HL-60 (cell line): Measurements from ENCODE around the gene ERBB4.

Experiments used
- DNase-seq, 2 experiments: peaks; one replicate each; pipeline ENCODE4 v3.0.0-alpha.2; 2010 to 2020; ENCODE audit warnings: low read depth in 1 of 2, low spot score in 1 of 2
- H3K27ac ChIP-seq: fragments of 250-450 bp; sonication (Bioruptor Pico); replicated peaks from 2 replicates; pipeline ENCODE4 v1.5.1; 2020; ENCODE audit warnings: mild to moderate bottlenecking, moderate library complexity
- H3K27me3 ChIP-seq: fragments of 250-450 bp; sonication (Bioruptor Pico); 2 replicates; pipeline ENCODE4 v1.5.1; 2021; ENCODE audit warnings: mild to moderate bottlenecking, moderate library complexity; ENCODE audit not compliant: insufficient read depth, poor library complexity, severe bottlenecking
- H3K4me3 ChIP-seq: replicated peaks from 2 replicates; pipeline ENCODE4 v1.5.1; 2011; ENCODE audit warnings: mild to moderate bottlenecking, control low read depth, low read length; ENCODE audit not compliant: insufficient read depth
- CTCF ChIP-seq: IDR thresholded peaks from one replicate; pipeline ENCODE4 v1.5.1; 2011; ENCODE audit warnings: low read length, control low read depth, inconsistent platforms; ENCODE audit not compliant: insufficient read depth
- GABPA ChIP-seq: IDR thresholded peaks from 2 replicates; pipeline ENCODE4 v1.6.1; 2012; ENCODE audit warnings: low read depth
- POLR2AphosphoS5 ChIP-seq: IDR thresholded peaks from 2 replicates; pipeline ENCODE4 v1.6.1; 2012; ENCODE audit warnings: low read depth
- SPI1 ChIP-seq: IDR thresholded peaks from 2 replicates; pipeline ENCODE4 v1.6.1; 2012; ENCODE audit warnings: low read depth, mild to moderate bottlenecking, borderline replicate concordance
- TF ChIP-seq, protein P1 (sequence below): IDR thresholded peaks from 2 replicates; pipeline ENCODE4 v1.6.1; 2012; ENCODE audit warnings: low read depth; ENCODE audit not compliant: insufficient replicate concordance

Gene ERBB4

GRCh38 chr2:211963969-211964368 is 574.6 kb downstream of the ERBB4 start:
- Histone ChIP-seq H3K27me3 (no peaks in the 10 kb centered on the region), H3K27ac (no peak overlapping the region), H3K4me3 (no peak overlapping the region)
- TF ChIP-seq GABPA: no peak
- TF ChIP-seq, protein P1, sequence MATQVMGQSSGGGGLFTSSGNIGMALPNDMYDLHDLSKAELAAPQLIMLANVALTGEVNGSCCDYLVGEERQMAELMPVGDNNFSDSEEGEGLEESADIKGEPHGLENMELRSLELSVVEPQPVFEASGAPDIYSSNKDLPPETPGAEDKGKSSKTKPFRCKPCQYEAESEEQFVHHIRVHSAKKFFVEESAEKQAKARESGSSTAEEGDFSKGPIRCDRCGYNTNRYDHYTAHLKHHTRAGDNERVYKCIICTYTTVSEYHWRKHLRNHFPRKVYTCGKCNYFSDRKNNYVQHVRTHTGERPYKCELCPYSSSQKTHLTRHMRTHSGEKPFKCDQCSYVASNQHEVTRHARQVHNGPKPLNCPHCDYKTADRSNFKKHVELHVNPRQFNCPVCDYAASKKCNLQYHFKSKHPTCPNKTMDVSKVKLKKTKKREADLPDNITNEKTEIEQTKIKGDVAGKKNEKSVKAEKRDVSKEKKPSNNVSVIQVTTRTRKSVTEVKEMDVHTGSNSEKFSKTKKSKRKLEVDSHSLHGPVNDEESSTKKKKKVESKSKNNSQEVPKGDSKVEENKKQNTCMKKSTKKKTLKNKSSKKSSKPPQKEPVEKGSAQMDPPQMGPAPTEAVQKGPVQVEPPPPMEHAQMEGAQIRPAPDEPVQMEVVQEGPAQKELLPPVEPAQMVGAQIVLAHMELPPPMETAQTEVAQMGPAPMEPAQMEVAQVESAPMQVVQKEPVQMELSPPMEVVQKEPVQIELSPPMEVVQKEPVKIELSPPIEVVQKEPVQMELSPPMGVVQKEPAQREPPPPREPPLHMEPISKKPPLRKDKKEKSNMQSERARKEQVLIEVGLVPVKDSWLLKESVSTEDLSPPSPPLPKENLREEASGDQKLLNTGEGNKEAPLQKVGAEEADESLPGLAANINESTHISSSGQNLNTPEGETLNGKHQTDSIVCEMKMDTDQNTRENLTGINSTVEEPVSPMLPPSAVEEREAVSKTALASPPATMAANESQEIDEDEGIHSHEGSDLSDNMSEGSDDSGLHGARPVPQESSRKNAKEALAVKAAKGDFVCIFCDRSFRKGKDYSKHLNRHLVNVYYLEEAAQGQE: no peak
- no peak for TF ChIP-seq SPI1
- TF ChIP-seq POLR2AphosphoS5: no peak
- no peak for TF ChIP-seq CTCF
- DNase-seq: no peak

- TF ChIP-seq, protein P1: no peak
These were observed 580.8 kb downstream of the ERBB4 start for GRCh38 chr2:211957799-211958198.

GRCh38 chr2:211955648-211956047 is 583.0 kb downstream of the ERBB4 start:
- H3K27me3 ChIP-seq: no peaks in the 10 kb centered on the region
- no peak overlapping the region for H3K4me3 ChIP-seq
- no peak for DNase-seq
- TF ChIP-seq, protein P1: no peak
- TF ChIP-seq POLR2AphosphoS5 (no peak), GABPA (no peak), SPI1 (no peak), CTCF (no peak)
- H3K27ac ChIP-seq: no peak overlapping the region

More at GRCh38 chr2:211957799-211958198, 580.8 kb downstream of the ERBB4 start:
- no peak overlapping the region for H3K27ac ChIP-seq
- no peak for DNase-seq
- H3K27me3 ChIP-seq: no peaks in the 10 kb centered on the region
- no peak overlapping the region for H3K4me3 ChIP-seq

GRCh38 chr2:211948932-211949331 is 589.7 kb downstream of the ERBB4 start:
- Histone ChIP-seq H3K4me3 (no peak overlapping the region), H3K27ac (no peak overlapping the region), H3K27me3 (no peaks in the 10 kb centered on the region)
- TF ChIP-seq SPI1 (no peak), CTCF (no peak), GABPA (no peak), POLR2AphosphoS5 (no peak)
- TF ChIP-seq, protein P1: no peak
- DNase-seq: no peak
